Activated naive CD8-positive, alpha-beta T cell treated with anti-CD3 and anti-CD28 coated beads, Interleukin-2, amount 50 U/mL, for 24 hours (primary cell): ENCODE results near the gene FARP1.

Experiments
- ATAC-seq: fragments of 150-1000 bp; cut with Tn5 transposase; one replicate; pipeline ENCODE4 v1.10.0; 2021
- DNase-seq: peaks from one replicate; pipeline ENCODE4 v3.0.0; 2021
- H3K27ac Mint-ChIP-seq: one replicate; pipeline ENCODE4 v1.8.0; 2021; ENCODE audit warnings: mild to moderate bottlenecking, mixed read lengths
- H3K27me3 Mint-ChIP-seq: one replicate; pipeline ENCODE4 v1.8.0; 2021; ENCODE audit warnings: mixed read lengths
- H3K36me3 Mint-ChIP-seq: one replicate; pipeline ENCODE4 v1.8.0; 2021; ENCODE audit warnings: low read depth, mixed read lengths
- H3K4me1 Mint-ChIP-seq: one replicate; pipeline ENCODE4 v1.8.0; 2021; ENCODE audit warnings: mixed read lengths
- H3K4me3 Mint-ChIP-seq: one replicate; pipeline ENCODE4 v1.8.0; 2021; ENCODE audit warnings: mild to moderate bottlenecking, moderate library complexity, mixed read lengths
- H3K9me3 Mint-ChIP-seq: one replicate; pipeline ENCODE4 v1.8.0; 2021; ENCODE audit warnings: mixed read lengths

Gene FARP1

DNA sequence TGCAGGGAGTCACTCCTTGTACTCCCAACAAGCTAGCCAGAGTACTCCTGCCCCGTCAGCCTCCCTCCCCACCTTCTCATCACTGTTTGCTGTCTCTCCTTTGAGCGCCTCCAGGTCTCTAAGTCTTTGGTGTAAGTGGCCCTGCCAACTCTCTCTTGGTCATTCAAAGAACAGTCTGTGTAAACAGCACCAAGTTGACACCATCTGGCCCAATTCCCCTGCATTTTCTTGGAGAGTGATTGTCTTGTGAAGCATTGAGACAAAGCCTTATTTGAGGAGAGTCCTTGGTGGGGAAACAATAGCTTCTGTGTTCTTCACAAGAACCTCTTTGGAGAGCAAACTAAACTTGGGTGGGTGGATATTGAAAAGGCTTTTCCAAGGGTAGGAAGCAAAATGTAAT lies 148.8 kb downstream of the FARP1 start:
- Mint-ChIP-seq H3K4me3 (no peak overlapping the region), H3K27ac (no peak overlapping the region), H3K4me1 (no peaks in the 10 kb centered on the region), H3K36me3 (no peaks in the 10 kb centered on the region), H3K27me3 (peaks cover 2% of the 10 kb centered on the region), H3K9me3 (no peaks in the 10 kb centered on the region)
- DNase-seq = no peak
- ATAC-seq = no peak

GRCh38 chr13:98293103-98293502 lies 150.2 kb downstream of the FARP1 start:
- H3K36me3 Mint-ChIP-seq = no peaks in the 10 kb centered on the region
- no peak overlapping the region for H3K4me3 Mint-ChIP-seq
- no peaks in the 10 kb centered on the region for H3K9me3 Mint-ChIP-seq
- peaks cover 2% of the 10 kb centered on the region for H3K27me3 Mint-ChIP-seq
- ATAC-seq (no peak), DNase-seq (no peak)
- no peak overlapping the region for H3K27ac Mint-ChIP-seq
- H3K4me1 Mint-ChIP-seq = no peaks in the 10 kb centered on the region

GRCh38 chr13:98293570-98294142 lies 150.8 kb downstream of the FARP1 start:
- H3K4me1 Mint-ChIP-seq = no peaks in the 10 kb centered on the region
- no peaks in the 10 kb centered on the region for H3K36me3 Mint-ChIP-seq
- no peaks in the 10 kb centered on the region for H3K9me3 Mint-ChIP-seq
- ATAC-seq (no peak), DNase-seq (no peak)
- H3K27me3 Mint-ChIP-seq = peaks cover 2% of the 10 kb centered on the region
- no peak overlapping the region for H3K4me3 Mint-ChIP-seq
- no peak overlapping the region for H3K27ac Mint-ChIP-seq

DNA sequence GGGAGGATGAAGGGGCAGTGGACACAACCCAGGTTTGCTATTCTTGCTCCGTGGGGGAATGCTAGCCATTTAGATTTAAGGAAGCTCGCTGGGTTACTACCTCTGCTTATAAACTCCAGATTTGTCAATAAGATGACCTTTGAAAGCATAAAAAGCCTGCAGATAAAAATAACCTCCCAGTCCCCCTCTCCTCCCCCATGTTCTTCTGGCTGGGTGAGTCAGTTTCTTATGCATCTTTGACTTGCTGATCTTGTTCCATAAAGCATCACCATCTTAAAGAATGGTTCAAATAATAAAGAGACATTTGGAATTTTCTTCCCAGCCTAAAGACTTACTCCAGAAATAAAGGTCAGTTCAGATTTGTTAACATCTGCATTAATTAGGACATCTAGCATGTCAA lies 152.5 kb downstream of the FARP1 start:
- ATAC-seq (no peak), DNase-seq (no peak)
- Mint-ChIP-seq H3K4me1 (no peaks in the 10 kb centered on the region), H3K27ac (no peak overlapping the region), H3K9me3 (no peaks in the 10 kb centered on the region), H3K4me3 (no peak overlapping the region), H3K27me3 (no peaks in the 10 kb centered on the region), H3K36me3 (no peaks in the 10 kb centered on the region)

DNA sequence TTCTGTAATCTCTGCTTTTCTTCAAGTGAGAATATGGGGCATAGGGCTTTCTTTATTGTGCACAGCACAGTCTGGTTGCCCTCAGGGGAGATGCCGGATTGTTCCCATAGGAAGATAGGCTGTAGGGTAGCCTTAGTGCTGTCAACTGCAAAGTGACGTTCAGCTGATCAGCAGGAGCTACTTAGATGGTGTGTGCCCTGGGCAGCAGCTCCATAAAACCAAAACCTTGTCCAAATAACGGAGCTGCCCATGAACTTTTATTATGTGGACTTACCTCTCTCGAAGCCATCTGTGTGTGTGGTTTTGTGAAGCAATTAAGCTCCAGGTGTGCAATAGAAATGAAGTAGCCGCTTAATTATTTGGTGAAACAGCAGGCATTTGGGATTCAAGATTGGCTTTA lies 154.2 kb downstream of the FARP1 start:
- ATAC-seq = no peak
- Mint-ChIP-seq H3K36me3 (no peaks in the 10 kb centered on the region), H3K4me3 (no peak overlapping the region), H3K27ac (no peak overlapping the region), H3K27me3 (no peaks in the 10 kb centered on the region), H3K9me3 (no peaks in the 10 kb centered on the region), H3K4me1 (no peaks in the 10 kb centered on the region)
- no peak for DNase-seq

DNA sequence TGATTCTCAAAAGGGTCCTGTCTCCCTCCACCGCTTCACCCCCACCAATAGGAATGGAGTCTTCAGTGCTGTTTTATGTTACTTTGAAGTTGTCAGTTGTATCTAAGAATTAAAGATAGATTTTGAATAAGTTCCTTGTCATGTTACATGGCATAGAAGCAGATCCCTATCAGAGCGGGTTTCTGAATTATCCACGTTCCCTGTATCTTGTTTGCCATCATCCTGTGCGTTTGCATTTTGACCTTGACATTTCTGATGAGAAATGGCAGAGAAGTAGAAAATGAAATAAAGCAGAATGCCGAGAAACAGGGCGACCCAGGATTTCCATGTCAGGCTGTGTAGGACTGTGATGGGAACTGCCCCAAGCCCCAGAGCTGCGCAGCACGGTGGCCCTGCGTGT lies 154.9 kb downstream of the FARP1 start:
- no peaks in the 10 kb centered on the region for H3K36me3 Mint-ChIP-seq
- no peaks in the 10 kb centered on the region for H3K9me3 Mint-ChIP-seq
- DNase-seq (no peak), ATAC-seq (no peak)
- H3K27me3 Mint-ChIP-seq = no peaks in the 10 kb centered on the region
- no peak overlapping the region for H3K4me3 Mint-ChIP-seq
- no peaks in the 10 kb centered on the region for H3K4me1 Mint-ChIP-seq
- no peak overlapping the region for H3K27ac Mint-ChIP-seq

GRCh38 chr13:98298599-98298998 lies 155.7 kb downstream of the FARP1 start:
- Mint-ChIP-seq H3K36me3 (no peaks in the 10 kb centered on the region), H3K9me3 (no peaks in the 10 kb centered on the region), H3K4me3 (no peak overlapping the region), H3K4me1 (no peaks in the 10 kb centered on the region), H3K27ac (no peak overlapping the region), H3K27me3 (no peaks in the 10 kb centered on the region)
- no peak for ATAC-seq
- DNase-seq = no peak

- H3K4me1 Mint-ChIP-seq = no peaks in the 10 kb centered on the region
- no peaks in the 10 kb centered on the region for H3K36me3 Mint-ChIP-seq
- H3K9me3 Mint-ChIP-seq = no peaks in the 10 kb centered on the region
- H3K27ac Mint-ChIP-seq = no peak overlapping the region
- DNase-seq = no peak
- no peak for ATAC-seq
- no peaks in the 10 kb centered on the region for H3K27me3 Mint-ChIP-seq
- no peak overlapping the region for H3K4me3 Mint-ChIP-seq
Measured at GRCh38 chr13:98299235-98299965, 156.5 kb downstream of the FARP1 start.

DNA sequence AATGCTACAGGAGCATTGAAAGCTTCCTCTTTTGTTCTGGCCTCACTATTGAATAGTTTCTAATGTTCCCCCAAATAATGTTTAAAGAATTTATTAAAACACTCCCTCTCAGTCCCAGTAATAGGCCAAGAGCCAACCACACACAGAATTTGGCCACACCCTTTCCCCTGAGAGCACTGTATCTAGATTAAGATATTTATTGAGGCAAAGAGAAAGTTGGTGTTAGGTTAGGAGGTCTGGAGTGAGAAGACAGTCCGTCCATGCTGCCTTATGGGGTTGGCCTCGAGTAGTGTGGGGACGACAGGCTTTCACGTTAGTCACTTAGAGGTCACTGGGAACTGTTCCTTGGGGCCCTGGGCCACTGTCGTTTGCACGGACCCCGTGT lies 157.1 kb downstream of the FARP1 start:
- Mint-ChIP-seq H3K27ac (no peak overlapping the region), H3K36me3 (no peaks in the 10 kb centered on the region), H3K4me1 (no peaks in the 10 kb centered on the region), H3K27me3 (no peaks in the 10 kb centered on the region), H3K9me3 (no peaks in the 10 kb centered on the region), H3K4me3 (no peak overlapping the region)
- no peak for DNase-seq
- no peak for ATAC-seq

- no peaks in the 10 kb centered on the region for H3K9me3 Mint-ChIP-seq
- no peak overlapping the region for H3K4me3 Mint-ChIP-seq
- H3K27ac Mint-ChIP-seq = no peak overlapping the region
- no peak for ATAC-seq
- H3K27me3 Mint-ChIP-seq = no peaks in the 10 kb centered on the region
- no peak for DNase-seq
- no peaks in the 10 kb centered on the region for H3K4me1 Mint-ChIP-seq
- no peaks in the 10 kb centered on the region for H3K36me3 Mint-ChIP-seq
Measured at GRCh38 chr13:98300956-98301641, 158.2 kb downstream of the FARP1 start.

- Mint-ChIP-seq H3K27ac (no peak overlapping the region), H3K36me3 (no peaks in the 10 kb centered on the region), H3K27me3 (no peaks in the 10 kb centered on the region), H3K4me1 (no peaks in the 10 kb centered on the region), H3K9me3 (no peaks in the 10 kb centered on the region), H3K4me3 (no peak overlapping the region)
- ATAC-seq = no peak
- no peak for DNase-seq
Measured at GRCh38 chr13:98301721-98302120, 158.8 kb downstream of the FARP1 start.

DNA sequence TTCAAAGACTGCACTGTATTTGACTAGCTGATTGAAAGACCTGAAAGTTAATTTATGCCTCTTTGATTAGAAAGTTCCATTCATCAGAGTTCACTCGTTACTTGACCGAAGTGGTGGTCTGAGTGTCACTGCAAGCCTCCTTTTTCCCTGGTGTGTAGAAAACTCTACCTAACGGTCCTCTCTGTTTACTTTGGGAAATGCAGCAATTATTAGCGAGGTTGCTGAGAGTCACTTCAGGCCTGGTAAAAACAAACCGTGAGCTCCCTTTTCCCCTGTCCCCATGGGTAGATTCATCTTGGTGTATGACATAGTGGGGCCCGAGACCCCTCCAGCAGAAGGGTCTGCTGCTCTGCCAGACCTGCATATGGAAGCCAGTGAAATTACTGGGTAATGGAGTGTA lies 161.0 kb downstream of the FARP1 start:
- no peak overlapping the region for H3K4me3 Mint-ChIP-seq
- H3K9me3 Mint-ChIP-seq = no peaks in the 10 kb centered on the region
- DNase-seq = no peak
- no peaks in the 10 kb centered on the region for H3K36me3 Mint-ChIP-seq
- ATAC-seq = no peak
- no peaks in the 10 kb centered on the region for H3K27me3 Mint-ChIP-seq
- H3K27ac Mint-ChIP-seq = no peak overlapping the region
- H3K4me1 Mint-ChIP-seq = no peaks in the 10 kb centered on the region

GRCh38 chr13:98305670-98306069 lies 162.8 kb downstream of the FARP1 start:
- DNase-seq = no peak
- H3K4me1 Mint-ChIP-seq = no peaks in the 10 kb centered on the region
- H3K36me3 Mint-ChIP-seq = no peaks in the 10 kb centered on the region
- no peak overlapping the region for H3K4me3 Mint-ChIP-seq
- ATAC-seq = no peak
- no peaks in the 10 kb centered on the region for H3K9me3 Mint-ChIP-seq
- no peaks in the 10 kb centered on the region for H3K27me3 Mint-ChIP-seq
- no peak overlapping the region for H3K27ac Mint-ChIP-seq

DNA sequence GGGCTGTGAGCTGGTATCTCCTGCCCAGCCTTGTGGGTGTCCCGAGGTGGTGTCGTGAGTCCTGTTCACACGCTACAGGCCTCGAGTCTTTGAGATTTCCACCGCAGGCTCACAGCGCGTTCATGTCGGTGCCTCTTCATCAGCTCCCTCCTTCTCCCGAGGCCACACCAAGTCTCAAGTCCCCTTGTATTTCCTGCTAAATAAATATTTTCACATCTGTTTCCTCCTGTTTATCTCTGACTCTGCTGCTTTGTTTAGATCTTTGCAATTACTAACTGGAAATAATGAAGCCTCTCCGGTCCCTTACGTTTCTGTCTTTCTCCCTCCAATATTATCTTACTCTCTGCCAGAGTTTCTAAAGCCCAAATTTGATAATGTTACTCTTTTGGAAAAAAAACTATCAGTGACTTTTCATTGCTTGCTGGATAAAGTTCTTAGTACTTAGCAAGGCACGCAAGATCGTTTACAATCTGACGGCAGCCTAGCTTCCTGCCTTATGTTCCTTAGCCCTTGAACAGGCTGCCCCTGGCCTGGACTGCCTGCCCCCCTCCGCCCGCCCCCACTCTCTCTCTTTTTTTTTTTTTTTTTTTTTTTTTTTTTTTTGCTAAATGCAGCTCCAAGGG lies 164.7 kb downstream of the FARP1 start:
- Mint-ChIP-seq H3K4me3 (no peak overlapping the region), H3K27ac (no peak overlapping the region), H3K36me3 (no peaks in the 10 kb centered on the region), H3K27me3 (no peaks in the 10 kb centered on the region), H3K4me1 (no peaks in the 10 kb centered on the region), H3K9me3 (no peaks in the 10 kb centered on the region)
- ATAC-seq (no peak), DNase-seq (no peak)
